8988T (cell line): ENCODE data around the gene CMSS1.
"Not testable (repeated sequence)": the region's sequence is repeated elsewhere in the genome, so short reads cannot be mapped to it uniquely, and the experiment has no call there.

ENCODE experiments used
- DNase-seq: peaks from one replicate; pipeline ENCODE4 v3.0.0; 2011

CMSS1 gene

DNA sequence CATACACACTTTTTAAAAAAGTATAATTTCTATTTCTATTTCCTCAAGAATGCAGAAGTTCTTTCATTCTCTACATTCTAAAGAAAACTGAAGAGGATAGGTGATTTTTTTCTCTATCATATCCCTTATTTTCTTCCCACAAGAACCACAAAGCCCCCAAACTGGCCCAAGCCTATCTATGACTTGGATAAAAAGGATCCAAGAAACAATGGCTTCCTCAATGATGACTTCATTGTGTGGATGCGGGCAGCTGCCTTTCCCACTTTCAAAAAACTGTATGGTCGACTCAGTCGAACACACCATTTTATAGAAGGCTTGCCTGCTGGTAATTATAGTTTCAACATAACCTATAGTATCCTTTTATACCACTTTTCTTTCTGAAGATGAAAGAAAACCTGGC, 390.2 kb downstream of the CMSS1 start:
- no peak for DNase-seq

DNA sequence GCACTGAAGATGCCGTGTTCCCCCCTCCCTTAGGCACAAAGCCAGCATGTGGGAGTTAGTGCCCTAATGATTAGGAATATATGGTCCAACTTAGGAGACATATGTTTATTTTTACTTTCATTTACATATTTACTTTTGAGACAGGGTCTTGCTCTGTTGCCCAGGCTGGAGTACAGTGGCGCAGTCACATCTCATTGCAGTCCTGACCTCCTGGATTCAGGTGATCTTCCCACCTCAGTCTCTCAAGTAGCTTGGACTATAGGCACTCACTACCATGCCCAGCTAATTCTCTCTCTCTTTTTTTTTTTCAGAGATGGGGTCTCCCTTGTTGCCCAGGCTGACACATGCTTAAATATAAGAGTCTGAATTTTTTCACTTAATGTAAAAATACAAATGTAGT, 391.5 kb downstream of the CMSS1 start:
- no peak for DNase-seq

GRCh38 chr3:100209948-100210771, 392.5 kb downstream of the CMSS1 start:
- no peak for DNase-seq

- no peak for DNase-seq
Observed at GRCh38 chr3:100210772-100211135, 393.1 kb downstream of the CMSS1 start.

GRCh38 chr3:100213891-100214573, 396.4 kb downstream of the CMSS1 start:
- no peak for DNase-seq

DNA sequence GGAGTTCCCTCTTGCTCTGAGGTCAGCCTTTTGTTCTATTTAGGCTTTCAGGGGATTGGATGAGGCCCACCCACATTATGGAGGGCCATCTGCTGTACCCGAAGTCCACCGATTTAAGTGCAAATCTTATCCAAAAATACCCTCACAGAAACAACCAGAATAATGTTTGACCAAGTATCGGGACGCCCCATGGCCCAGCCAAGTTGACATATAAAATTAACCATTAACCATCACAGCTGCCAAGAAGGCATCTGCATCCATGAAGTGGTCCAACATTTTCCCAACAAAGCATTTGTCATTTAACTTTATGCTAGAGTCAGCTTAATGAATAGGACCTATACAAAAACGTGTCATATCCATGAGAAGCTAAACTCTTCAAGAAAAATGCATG, 396.9 kb downstream of the CMSS1 start:
- DNase-seq, result no peak

DNA sequence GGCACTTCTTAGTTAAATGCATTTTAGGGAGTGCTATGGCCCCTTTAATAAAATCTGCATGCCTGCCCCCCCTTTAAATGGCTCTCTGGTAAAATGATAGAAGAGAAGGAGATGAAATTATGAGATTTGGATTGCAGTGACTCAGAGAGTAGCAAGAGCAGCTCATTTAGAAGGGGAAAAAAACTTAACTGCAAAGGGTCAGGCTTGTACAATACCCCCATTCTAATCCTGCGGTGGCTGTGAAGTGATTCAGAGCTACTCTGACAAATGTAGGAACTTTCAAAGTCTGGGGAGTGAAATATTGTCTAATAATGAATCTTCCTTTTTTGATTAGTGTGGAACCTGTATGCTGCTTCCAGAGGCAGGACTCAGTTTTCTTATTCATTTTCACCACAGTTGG, 399.1 kb downstream of the CMSS1 start:
- DNase-seq, result no peak

- no peak for DNase-seq
Observed at GRCh38 chr3:100221159-100221558, 403.5 kb downstream of the CMSS1 start.

DNA sequence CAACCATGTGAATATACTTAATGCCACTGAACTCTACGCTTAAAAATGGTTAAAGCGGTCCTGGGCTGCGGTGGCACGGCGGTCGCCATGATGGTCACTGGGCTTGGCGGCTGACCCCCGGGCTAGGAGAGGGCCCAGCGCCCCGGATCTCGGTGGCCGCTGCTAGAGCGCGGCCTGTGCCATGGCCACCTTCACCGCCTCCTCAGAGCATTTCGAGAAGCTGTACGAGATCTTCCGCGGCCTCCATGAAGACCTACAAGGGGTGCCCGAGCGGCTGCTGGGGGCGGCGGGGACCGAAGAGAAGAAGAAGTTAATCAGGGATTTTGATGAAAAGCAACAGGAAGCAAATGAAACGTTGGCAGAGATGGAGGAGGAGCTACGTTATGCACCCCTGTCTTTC, 407.5 kb downstream of the CMSS1 start:
- DNase-seq, result no peak

- DNase-seq, result no peak
Observed at GRCh38 chr3:100225883-100226282, 408.2 kb downstream of the CMSS1 start.

DNA sequence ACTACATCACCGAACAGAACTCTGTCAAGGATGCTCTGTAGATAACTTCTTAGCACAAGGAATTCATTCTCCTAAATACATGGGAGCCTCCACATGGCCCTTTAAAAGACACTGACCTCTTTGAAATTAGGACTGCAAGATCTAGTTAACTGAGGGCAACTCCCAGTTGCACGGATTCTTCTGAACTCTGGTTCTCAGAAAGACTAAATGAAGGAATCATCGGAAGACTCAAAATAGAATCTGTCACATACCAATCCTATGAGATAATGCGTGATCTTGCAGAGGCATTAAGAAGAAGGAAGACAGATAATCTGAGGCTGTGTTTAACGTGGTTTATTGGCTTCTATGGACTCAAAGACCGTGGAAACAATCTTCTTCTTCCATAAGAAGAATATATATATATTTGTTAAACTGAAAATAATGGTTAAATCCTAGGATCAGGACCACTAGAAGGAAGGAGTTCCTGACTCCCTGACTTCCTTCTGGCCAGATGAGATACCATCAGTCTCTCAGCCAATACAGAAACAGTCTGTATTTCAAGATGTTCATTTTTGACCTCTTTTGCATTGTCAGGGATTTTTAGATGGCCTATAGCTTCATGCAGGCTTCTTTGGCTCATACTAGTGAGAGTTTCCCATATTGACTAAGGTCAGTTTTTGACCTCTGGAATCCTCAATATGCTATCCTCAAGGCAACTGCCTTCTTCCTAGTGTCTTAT, 409.2 kb downstream of the CMSS1 start:
- no peak for DNase-seq

GRCh38 chr3:100227511-100227921, 409.9 kb downstream of the CMSS1 start:
- DNase-seq, result no peak

DNA sequence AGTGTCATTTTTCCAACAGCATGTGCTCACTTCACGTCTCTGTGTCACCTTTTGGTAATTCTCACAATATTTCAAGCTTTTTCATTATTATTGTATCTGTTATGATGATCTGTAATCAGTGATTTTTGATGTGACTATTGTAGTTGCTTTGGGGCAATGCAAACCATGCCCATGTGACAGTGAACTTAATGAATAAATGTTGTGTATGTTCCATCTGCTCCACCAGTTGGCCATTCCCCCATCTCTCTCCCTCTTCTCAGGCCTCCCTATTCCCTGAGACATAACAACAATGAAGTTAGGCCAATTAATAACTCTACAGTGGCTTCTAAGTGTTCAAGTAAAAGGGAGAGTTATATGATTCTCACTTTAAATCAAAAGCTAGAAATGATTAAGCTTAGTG, 410.6 kb downstream of the CMSS1 start:
- DNase-seq, result no peak

GRCh38 chr3:100229188-100229587, 411.5 kb downstream of the CMSS1 start:
- not testable (repeated sequence) for DNase-seq

DNA sequence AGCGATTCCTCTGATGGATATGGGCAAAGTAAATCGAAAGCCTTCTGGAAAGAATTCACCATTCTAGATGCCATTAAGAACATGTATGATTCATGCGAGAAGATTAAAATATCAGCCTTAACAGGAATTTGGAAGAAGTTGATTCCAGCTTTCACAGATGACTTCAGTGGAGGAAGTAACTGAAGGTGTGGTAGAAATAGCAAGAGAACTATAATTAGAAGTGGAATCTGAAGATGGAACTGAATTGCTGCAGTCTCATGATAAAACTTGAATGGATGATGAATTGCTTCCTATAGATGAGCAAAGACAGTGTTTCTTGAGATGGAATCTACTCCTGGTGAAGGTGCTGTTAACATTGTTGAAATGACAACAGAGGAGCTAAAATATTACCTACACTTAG, 413.0 kb downstream of the CMSS1 start:
- DNase-seq, result no peak
